ENCODE data around the gene ADIG.

The ADIG gene

DNA sequence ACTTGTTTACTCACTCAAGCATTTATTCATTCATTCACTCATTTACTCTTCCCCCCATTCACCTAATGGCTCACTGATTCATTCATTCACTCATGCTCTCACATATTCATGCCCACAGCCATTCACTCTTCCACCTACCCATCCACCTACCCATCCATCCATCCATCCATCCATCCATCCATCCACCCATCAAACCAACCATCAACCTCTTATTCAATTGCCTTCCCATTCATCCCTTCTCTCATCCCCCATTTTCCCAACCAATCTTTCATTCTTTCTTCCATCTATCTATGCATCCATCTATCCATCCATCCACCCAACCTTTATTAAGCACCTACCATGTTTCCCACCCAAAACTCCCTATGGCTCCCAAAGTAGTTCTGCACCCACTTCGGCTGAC, 19.1 kb downstream of the ADIG start:
- Histone ChIP-seq H3K27ac (no peak overlapping the region), H3K9me3 (ENCODE audit: severe bottlenecking) (no peaks in the 10 kb centered on the region), H3K36me3 (no peaks in the 10 kb centered on the region), H3K27me3 (ENCODE audit: insufficient read depth, low read depth, severe bottlenecking) (no peaks in the 10 kb centered on the region), H3K4me3 (ENCODE audit: low read depth, low read length) (no peak overlapping the region)
- TF ChIP-seq, protein P1, sequence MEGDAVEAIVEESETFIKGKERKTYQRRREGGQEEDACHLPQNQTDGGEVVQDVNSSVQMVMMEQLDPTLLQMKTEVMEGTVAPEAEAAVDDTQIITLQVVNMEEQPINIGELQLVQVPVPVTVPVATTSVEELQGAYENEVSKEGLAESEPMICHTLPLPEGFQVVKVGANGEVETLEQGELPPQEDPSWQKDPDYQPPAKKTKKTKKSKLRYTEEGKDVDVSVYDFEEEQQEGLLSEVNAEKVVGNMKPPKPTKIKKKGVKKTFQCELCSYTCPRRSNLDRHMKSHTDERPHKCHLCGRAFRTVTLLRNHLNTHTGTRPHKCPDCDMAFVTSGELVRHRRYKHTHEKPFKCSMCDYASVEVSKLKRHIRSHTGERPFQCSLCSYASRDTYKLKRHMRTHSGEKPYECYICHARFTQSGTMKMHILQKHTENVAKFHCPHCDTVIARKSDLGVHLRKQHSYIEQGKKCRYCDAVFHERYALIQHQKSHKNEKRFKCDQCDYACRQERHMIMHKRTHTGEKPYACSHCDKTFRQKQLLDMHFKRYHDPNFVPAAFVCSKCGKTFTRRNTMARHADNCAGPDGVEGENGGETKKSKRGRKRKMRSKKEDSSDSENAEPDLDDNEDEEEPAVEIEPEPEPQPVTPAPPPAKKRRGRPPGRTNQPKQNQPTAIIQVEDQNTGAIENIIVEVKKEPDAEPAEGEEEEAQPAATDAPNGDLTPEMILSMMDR (IDR thresholded peaks at IDR 0.05; ENCODE audit: low read depth, low read length): no peak
- no peak for DNase-seq

DNA sequence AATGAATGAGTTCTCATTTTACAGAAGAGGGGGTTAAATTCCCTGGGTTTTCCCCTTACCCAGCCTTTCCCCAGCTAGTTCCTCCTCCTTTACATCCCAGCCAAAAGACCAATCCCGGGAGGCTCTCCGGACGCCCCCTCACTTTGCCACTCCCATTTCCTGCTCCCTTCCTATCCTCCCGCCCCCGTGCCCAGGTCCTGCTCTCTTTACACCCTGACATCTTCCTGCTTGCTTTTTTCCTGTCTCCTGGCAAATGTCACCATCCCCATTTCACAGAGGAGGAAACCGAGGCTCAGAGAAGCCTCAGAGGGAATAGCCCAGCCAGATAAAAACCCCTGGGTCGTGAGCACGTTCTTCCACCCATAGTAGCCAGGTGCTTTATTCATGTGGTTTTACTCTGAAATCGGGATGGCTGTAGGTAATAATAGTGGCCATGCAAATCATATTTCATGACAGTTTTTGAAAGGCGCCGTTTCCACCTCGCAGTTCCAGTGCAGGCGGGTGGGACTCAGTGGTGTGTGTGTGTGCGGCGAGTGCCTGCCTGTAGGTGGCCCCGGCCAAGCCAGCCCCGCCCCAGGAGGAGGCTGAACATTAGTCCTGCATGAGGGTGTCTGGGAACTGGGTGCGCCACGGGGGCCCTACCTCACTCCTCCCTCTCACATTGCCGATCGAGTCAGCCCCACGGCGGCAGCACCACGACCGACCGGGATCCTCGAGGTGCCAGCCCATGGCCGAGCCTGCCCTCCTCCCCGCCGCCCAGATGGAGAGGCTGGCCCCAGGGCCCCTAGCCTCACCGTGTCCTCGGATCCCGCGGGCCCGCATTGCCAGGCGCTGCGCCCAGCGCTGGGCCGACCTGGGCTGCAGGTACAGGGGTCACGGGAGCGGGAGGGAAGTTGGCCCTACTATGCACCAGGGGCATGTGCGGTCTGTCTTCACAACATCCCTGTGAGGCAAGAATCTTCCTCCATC, 20.5 kb downstream of the ADIG start, which contains the start of gene ARHGAP40:
TSS of gene ARHGAP40 (plus strand) at position 594 of the 969 bp plus-strand sequence.
- DNase-seq: peak; percentile 29
- no peaks in the 10 kb centered on the region for H3K27me3 ChIP-seq (ENCODE audit: insufficient read depth, low read depth, severe bottlenecking)

GRCh38 chr20:38602185-38602581, 21.2 kb downstream of the ADIG start:
- H3K36me3 ChIP-seq: no peaks in the 10 kb centered on the region
- TF ChIP-seq, protein P1 (IDR thresholded peaks at IDR 0.05; ENCODE audit: low read depth, low read length): no peak
- no peak overlapping the region for H3K27ac ChIP-seq
- no peaks in the 10 kb centered on the region for H3K9me3 ChIP-seq (ENCODE audit: severe bottlenecking)
- DNase-seq: no peak
- no peaks in the 10 kb centered on the region for H3K27me3 ChIP-seq (ENCODE audit: insufficient read depth, low read depth, severe bottlenecking)
- H3K4me3 ChIP-seq (ENCODE audit: low read depth, low read length): no peak overlapping the region

More for the DNA sequence above, 20.5 kb downstream of the ADIG start, which contains the start of gene ARHGAP40:
- no peaks in the 10 kb centered on the region for H3K36me3 ChIP-seq
- no peak within 1 kb of the TSS for H3K4me3 ChIP-seq (ENCODE audit: low read depth, low read length)
- no peak within 1 kb of the TSS for H3K27ac ChIP-seq
- TF ChIP-seq, protein P1 (IDR thresholded peaks at IDR 0.05; ENCODE audit: low read depth, low read length): 0 out of 2 replicates have a peak, but pooled peaks have one; percentile 33
- H3K9me3 ChIP-seq (ENCODE audit: severe bottlenecking): no peaks in the 10 kb centered on the region

DNA sequence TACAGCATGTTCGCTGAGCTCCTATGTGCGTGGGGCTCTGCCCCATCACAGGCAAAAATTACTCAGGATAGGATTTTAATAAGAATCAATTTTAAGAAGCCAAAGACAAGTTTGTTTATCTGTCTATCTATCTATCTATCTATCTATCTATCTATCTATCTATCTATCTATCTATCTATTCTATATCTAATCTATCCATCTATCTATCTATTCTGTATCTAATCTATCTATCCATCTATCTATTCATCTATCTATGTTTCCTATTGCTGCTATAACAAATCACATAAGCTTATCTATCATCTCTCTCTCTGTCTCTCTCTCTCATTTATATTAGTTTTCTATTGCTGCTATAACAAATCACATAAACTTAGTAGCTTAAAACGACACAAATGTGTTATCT, 22.3 kb downstream of the ADIG start:
- Histone ChIP-seq H3K36me3 (no peaks in the 10 kb centered on the region), H3K4me3 (ENCODE audit: low read depth, low read length) (no peak overlapping the region), H3K27me3 (ENCODE audit: insufficient read depth, low read depth, severe bottlenecking) (no peaks in the 10 kb centered on the region), H3K27ac (no peak overlapping the region), H3K9me3 (ENCODE audit: severe bottlenecking) (no peaks in the 10 kb centered on the region)
- TF ChIP-seq, protein P1 (IDR thresholded peaks at IDR 0.05; ENCODE audit: low read depth, low read length): no peak
- DNase-seq: no peak

- TF ChIP-seq, protein P1 (IDR thresholded peaks at IDR 0.05; ENCODE audit: low read depth, low read length): no peak
- no peaks in the 10 kb centered on the region for H3K36me3 ChIP-seq
- H3K4me3 ChIP-seq (ENCODE audit: low read depth, low read length): no peak overlapping the region
- H3K27ac ChIP-seq: no peak overlapping the region
- H3K27me3 ChIP-seq (ENCODE audit: insufficient read depth, low read depth, severe bottlenecking): no peaks in the 10 kb centered on the region
- DNase-seq: no peak
- H3K9me3 ChIP-seq (ENCODE audit: severe bottlenecking): no peaks in the 10 kb centered on the region
Observed at GRCh38 chr20:38604873-38605303, 23.9 kb downstream of the ADIG start.

All from WERI-Rb-1 (cell line).